NCI-H2227 treated with DMSO at 0.1 percent for 48 hours (cell line): ENCODE results near the gene RPUSD2.

ENCODE experiments used
- DNase-seq: peaks from one replicate; lab custom pipeline; 2025; lab: John Stamatoyannopoulos, UW

The RPUSD2 gene, protein sequence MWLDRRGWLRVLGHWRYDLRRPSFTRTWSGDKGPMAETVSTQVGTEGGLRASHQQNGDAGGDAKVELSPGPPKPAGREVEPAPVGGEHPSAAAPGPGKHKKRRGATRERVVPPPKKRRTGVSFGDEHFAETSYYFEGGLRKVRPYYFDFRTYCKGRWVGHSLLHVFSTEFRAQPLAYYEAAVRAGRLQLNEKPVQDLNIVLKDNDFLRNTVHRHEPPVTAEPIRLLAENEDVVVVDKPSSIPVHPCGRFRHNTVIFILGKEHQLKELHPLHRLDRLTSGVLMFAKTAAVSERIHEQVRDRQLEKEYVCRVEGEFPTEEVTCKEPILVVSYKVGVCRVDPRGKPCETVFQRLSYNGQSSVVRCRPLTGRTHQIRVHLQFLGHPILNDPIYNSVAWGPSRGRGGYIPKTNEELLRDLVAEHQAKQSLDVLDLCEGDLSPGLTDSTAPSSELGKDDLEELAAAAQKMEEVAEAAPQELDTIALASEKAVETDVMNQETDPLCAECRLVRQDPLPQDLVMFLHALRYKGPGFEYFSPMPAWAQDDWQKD

DNA sequence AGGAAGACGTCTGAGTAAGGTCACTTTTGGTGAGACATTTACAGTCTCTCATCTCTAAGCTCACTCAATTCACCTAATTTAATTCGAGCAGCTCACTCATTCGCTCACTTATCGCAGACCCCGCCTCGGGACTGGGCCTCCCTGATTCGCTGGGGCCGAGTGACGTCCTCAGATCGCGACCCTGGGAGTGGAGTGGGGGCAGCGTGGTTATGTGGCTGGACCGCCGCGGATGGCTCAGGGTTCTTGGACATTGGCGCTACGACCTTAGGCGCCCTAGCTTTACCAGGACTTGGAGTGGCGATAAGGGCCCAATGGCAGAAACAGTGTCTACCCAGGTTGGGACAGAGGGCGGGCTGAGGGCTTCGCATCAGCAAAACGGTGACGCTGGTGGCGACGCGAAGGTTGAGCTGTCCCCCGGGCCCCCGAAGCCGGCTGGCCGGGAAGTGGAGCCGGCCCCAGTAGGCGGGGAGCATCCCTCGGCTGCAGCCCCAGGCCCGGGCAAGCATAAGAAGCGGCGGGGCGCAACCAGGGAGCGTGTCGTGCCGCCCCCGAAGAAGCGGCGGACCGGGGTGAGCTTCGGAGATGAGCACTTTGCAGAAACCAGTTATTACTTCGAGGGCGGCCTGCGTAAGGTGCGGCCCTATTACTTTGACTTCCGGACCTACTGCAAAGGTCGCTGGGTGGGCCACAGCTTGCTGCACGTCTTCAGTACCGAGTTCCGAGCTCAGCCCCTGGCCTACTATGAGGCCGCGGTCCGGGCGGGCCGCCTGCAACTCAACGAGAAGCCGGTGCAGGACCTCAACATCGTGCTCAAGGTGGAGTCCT, at the start of gene RPUSD2:
Gene RPUSD2, plus strand, starts transcription at position 171 of the 825 bp plus-strand sequence. Its CDS starts 39 bp downstream, at position 210.
- peak; percentile 79 for DNase-seq

DNA sequence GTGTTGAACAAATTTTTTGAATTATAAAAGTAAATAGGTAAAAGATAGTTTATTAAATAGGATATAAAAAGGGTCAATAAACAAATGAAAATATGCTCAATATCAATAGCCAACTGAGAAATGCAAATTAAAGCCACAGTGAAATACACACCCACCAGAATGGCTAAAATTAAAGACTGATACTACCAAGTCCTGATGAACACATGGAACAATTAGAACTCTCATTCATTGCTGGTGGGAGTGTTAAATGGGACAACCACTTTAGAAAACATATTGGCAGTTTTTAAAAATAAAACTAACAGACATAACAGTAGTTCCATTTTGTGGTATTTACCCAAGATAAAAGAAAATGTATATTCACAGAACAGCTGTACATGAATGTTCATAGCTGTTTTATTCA, 45.5 kb upstream of the RPUSD2 start:
- DNase-seq, result no peak

DNA sequence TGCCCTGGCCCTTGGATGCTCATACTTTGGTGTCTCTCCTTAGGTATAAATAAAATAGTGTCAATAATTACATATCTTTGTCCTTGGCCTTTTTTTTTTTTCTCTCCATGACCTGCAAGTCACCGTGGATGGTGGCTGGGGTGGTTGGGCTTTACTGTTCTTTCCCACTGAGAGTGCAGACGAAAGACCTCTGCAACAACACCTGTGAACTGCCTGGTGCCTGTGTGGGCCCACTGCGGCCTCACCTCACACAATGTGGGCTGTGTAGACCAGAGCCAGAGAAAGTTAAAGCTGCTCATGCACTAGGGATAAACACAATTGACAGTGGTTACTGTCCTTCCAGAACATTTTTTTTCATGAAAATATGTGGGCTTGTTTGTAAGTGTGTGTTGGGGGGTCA, 43.2 kb upstream of the RPUSD2 start:
- no peak for DNase-seq

GRCh38 chr15:40528801-40529200, 40.3 kb upstream of the RPUSD2 start:
- DNase-seq, result no peak

- no peak for DNase-seq
These were observed 35.2 kb upstream of the RPUSD2 start for GRCh38 chr15:40533763-40534364.

DNA sequence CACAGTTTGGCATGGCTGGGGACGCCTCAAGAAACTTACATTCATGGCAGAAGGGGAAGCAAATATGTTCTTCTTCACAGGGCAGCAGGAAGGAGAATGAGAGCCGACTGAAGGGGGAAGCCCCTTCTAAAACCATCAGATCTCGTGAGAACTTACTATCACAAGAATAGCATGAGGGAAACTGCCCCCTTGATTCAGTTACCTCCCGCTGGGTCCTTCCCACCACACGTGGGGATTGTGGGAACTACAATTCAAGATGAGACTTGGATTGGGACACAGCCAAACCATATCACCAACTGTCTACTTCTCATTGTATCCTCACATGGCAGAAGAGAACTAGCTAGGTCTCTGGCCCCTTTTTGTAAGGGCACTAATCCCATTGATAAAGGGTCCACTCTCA, 34.7 kb upstream of the RPUSD2 start:
- DNase-seq, result no peak

GRCh38 chr15:40536501-40536900, 32.6 kb upstream of the RPUSD2 start:
- DNase-seq, result no peak

GRCh38 chr15:40538976-40539375, 30.1 kb upstream of the RPUSD2 start:
- peak; percentile 27 for DNase-seq

DNA sequence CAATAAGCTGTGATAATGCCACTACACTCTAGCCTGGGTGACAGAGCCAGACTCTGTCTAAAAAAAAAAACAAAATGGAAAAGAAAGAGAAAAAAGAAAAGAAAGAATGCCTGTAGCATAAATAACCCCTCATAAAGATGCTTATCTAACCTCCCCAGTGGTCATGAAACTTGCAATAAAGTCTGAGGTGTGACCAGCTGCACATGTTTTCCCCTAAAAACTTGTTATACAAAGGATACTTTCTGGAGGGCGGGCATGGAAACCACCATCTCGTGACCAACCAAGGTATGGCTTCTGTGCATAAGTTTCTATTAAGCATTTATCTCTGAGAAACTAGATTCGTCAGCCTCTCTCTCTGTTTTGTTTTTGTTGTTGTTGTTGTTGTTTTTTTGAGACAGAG, 26.0 kb upstream of the RPUSD2 start:
- no peak for DNase-seq

DNA sequence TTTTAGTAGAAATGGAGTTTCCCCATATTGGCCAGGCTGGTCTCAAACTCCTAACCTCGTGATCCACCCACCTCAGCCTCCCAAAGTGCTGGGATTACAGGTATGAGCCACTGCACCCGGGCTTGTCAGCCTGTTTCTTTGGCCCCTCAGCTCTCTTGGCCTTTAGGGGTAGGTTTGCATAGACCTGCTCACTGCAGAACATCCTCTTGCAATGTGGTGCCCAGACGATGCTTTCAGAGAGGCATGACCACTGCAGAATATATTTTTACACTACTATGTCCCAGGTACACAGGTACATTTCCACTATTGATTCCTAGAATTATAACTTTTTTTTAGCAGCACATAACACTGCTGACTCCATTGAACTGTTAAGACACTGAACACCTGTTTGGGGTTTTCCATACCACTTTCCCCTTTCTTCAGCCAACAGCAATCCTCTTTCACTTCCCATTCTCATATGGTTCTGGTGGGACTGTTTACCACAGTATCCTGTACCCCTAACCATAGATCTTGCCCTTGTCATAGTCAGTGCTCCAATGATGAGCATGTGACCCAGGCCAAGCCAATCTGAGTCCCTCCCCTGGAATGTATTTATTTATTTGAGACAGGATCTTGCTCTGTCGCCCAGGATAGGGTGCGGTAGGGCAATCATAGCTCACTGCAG, 25.3 kb upstream of the RPUSD2 start:
- DNase-seq, result no peak

- DNase-seq, result no peak
These were observed 23.6 kb upstream of the RPUSD2 start for GRCh38 chr15:40545457-40545856.

DNA sequence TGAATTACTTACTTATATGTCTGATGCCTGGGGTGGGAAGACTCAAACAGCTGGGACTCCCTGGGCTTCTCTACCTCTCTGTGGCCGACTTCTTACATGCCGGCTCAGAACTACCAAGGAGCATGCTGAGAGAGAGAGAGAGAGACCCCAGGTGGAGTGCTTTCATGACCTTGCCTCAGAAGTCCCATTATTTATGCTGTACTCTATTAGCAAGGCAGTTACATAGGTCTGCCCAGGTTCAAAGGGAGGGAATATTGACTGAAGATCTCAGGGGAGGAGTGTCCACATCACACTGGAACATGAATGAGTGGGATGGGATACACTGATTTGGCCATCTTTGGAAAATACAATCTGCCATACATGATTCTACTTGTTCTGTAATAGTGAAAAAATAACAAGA, 20.5 kb upstream of the RPUSD2 start:
- no peak for DNase-seq

DNA sequence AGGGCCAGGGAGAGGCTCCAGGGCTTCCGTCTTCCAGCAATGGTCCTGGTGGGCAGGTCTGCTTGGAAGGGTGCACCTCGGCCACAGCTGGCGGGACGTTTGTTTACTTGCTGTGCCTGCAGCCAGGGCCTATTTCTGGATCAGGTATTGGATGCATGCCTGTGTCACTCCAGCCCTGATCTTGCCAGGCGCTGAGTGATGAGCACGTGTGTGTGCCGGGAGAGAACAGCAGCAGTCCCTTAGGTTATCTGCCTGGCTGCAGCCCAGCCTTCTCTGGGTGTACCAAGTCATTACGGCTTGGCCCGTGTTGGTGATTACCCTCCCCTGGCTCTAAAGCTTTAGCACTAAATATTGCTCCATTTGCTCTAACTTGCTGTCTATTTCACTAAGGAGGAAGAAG, 19.2 kb upstream of the RPUSD2 start:
- no peak for DNase-seq

- no peak for DNase-seq
These were observed 18.6 kb upstream of the RPUSD2 start for GRCh38 chr15:40550341-40551037.

GRCh38 chr15:40554161-40554525, 15.0 kb upstream of the RPUSD2 start:
- peak; percentile 60 for DNase-seq

DNA sequence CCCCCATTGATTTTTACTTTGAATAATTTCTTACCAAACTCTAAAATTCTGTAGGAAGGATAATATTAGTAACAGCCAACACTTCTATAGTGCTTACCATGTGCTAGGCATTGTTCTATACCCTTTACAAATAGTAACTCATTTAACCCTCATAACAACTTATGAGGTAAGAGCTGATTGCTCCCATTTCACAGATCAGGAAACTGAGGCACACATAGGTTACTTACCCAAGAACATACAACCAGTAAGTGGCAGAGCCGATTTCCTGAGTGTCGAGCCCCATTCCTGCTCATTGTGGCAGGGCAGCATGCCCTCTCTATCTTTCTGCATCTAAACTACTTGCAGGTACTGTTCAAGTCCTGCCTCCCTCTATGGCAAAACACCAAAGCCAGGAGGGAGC, 13.2 kb upstream of the RPUSD2 start:
- no peak for DNase-seq

GRCh38 chr15:40558952-40559742, 10.0 kb upstream of the RPUSD2 start:
- no peak for DNase-seq

DNA sequence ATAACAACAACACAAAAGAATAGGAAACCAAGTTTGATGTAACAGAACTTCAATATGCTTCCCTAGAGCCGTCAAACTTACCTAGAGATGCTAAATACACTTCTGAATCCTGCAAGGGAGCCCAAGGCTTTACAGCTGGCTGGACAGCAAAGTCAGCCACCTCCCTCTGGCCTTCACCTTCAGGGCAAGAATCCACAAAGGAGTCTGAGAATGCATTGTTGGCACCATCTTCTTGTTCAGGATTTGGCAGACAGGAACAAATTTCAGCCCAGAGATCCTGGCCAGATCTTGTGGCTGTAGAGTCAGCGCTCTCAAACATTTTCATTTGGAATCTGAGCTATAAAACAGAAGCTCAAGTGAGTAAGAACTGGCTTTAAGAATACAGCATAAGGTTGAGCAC, 6.4 kb upstream of the RPUSD2 start:
- no peak for DNase-seq

- DNase-seq, result no peak
These were observed 5.7 kb upstream of the RPUSD2 start for GRCh38 chr15:40563426-40563825.

DNA sequence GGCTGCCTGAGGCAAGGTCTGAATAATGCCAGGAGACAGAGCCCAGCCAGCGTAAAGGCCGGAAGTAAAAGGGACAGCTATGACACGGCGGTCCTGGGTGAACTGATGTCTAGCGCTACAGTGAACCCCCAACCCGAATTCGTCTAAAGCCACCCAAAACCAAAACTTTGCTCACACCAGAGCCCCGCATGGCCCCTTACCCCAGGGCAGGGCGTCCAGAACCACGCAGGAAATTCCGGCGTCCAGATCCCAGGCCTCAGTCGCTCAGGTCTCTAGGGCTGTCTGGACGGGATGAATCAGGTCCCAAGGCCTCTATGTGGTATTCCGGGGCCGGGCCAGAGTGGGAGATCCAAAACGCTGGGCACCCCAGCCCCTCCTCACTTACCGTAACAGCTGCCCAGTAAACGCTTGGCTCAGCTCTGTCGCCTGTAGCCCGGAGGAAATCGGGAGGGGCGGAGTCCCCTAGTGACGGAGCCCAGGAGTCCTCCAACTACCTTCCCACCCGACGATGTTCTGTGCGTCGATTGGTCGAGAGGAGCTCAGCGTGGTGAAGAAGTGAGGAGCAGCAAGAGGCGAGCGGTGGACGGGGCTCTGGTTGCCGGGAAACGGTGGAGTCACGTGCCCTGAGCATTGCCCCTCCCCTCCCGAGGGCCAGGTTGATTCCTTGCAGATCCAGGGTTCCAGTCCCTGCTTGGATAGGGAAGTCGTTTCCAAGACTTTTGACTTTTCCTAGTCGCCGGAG, 4.3 kb upstream of the RPUSD2 start, which contains the start of gene CCDC32:
Gene CCDC32, minus strand, starts transcription at position 452 of the 742 bp plus-strand sequence. CDS start 2,027 bp downstream, outside the sequence.
- DNase-seq, result peak; percentile 94
